ENCODE measurements around the gene DYNLT4. TPM values are rescaled to one million over a fixed set of nuclear protein-coding genes. Genes with fewer than 3 reads are reported as not detected.
A peak's percentile ranks its signal among the peaks of the same experiment; 100 is the strongest.

DYNLT4 gene
- total and polyA plus RNA-seq, 2 of the 13 experiments (the other 11 are each of a cell fraction or from before 2014, with no cell fraction given) = 0.77 TPM; not detected in 1

GRCh38 chr1:44799770-44800584 lies 7.2 kb downstream of the DYNLT4 start, which contains the start of gene PLK3 (continued):
- TF ChIP-seq TEF (CRISPR knock-in tag; IDR thresholded peaks at IDR 0.05) (no peak), MEIS1 (CRISPR knock-in tag; IDR thresholded peaks at IDR 0.05; ENCODE audit: borderline replicate concordance) (peak; percentile 85), CCAR2 (optimal IDR thresholded peaks at IDR 0.05; ENCODE audit: low read depth, low read length) (no peak), IKZF5 (CRISPR knock-in tag; IDR thresholded peaks at IDR 0.05) (peak; percentile 88), HMG20B (CRISPR knock-in tag; conservative IDR thresholded peaks at IDR 0.05) (peak; percentile 69), ISL2 (CRISPR knock-in tag; IDR thresholded peaks at IDR 0.05) (peak; percentile 68), ZNF720 (CRISPR knock-in tag; IDR thresholded peaks at IDR 0.05) (no peak), ZNF776 (CRISPR knock-in tag; IDR thresholded peaks at IDR 0.05) (no peak; the same call in 1 of the 2 replicates), YEATS4 (CRISPR knock-in tag; IDR thresholded peaks at IDR 0.05; ENCODE audit: borderline replicate concordance) (peak; percentile 98), KMT2B (CRISPR knock-in tag; IDR thresholded peaks at IDR 0.05) (peak; percentile 73; the same call in 1 of the 2 replicates), ZNF235 (CRISPR knock-in tag; IDR thresholded peaks at IDR 0.05; ENCODE audit: borderline replicate concordance) (no peak), RAD51 (IDR thresholded peaks at IDR 0.05; ENCODE audit: borderline replicate concordance) (no peak), ZFP91 (CRISPR knock-in tag; IDR thresholded peaks at IDR 0.05; ENCODE audit: borderline replicate concordance) (peak; percentile 88), ZNF652 (CRISPR knock-in tag; IDR thresholded peaks at IDR 0.05; ENCODE audit: borderline replicate concordance, low read depth) (no peak), ARID3A (IDR thresholded peaks at IDR 0.05; ENCODE audit: low read depth, low read length) (no peak; the same call in 1 of the 2 replicates), ZNF614 (CRISPR knock-in tag; IDR thresholded peaks at IDR 0.05; ENCODE audit: borderline replicate concordance) (no peak; the same call in 1 of the 2 replicates), ZNF34 (CRISPR knock-in tag; IDR thresholded peaks at IDR 0.05; ENCODE audit: borderline replicate concordance) (peak; percentile 91), PHF21A (CRISPR knock-in tag; IDR thresholded peaks at IDR 0.05) (peak; percentile 93), KDM3A (CRISPR knock-in tag; IDR thresholded peaks at IDR 0.05; ENCODE audit: low read depth) (peak; percentile 71; the same call in 1 of the 2 replicates), ZNF276 (CRISPR knock-in tag; IDR thresholded peaks at IDR 0.05; ENCODE audit: low read depth) (0 out of 2 replicates have a peak, but pooled peaks have one; percentile 42), NR2F6 (IDR thresholded peaks at IDR 0.05) (no peak), NR2F6 (CRISPR knock-in tag; IDR thresholded peaks at IDR 0.05) (peak; percentile 51; the same call in 1 of the 2 replicates), ZNF746 (CRISPR knock-in tag; IDR thresholded peaks at IDR 0.05) (no peak)
